HepG2 (cell line): ENCODE results near the gene MGARP. TPM values are rescaled to one million over a fixed set of nuclear protein-coding genes. Genes with fewer than 3 reads are reported as not detected.

ENCODE experiments used
- FOXC1 ChIP-seq: sonication (generic); formaldehyde crosslinking; IDR thresholded peaks from 2 replicates; pipeline ENCODE4 v1.8.0; 2022; ENCODE audit warnings: mild to moderate bottlenecking, missing genetic modification reagents, borderline replicate concordance
- ISL2 ChIP-seq: sonication (generic); formaldehyde crosslinking; IDR thresholded peaks from 2 replicates; pipeline ENCODE4 v1.5.0; 2020; ENCODE audit warnings: missing genetic modification reagents
- MED13 ChIP-seq: sonication (generic); formaldehyde crosslinking; IDR thresholded peaks from 2 replicates; pipeline ENCODE4 v1.5.0; 2020; ENCODE audit warnings: missing genetic modification reagents
- MEIS2 ChIP-seq: sonication (generic); formaldehyde crosslinking; IDR thresholded peaks from 2 replicates; pipeline ENCODE4 v1.9.0; 2021; ENCODE audit warnings: mild to moderate bottlenecking, missing genetic modification reagents
- NFYB ChIP-seq: sonication (generic); formaldehyde crosslinking; IDR thresholded peaks from 2 replicates; pipeline ENCODE4 v1.4.0; 2020; ENCODE audit warnings: missing genetic modification reagents
- RFX5 ChIP-seq: IDR thresholded peaks from 2 replicates; pipeline ENCODE4 v1.6.1; 2011; ENCODE audit warnings: low read depth, low read length, improper control_type of control experiment
- SKI ChIP-seq: fragments of 450-650 bp; IDR thresholded peaks from one replicate; pipeline ENCODE4 v1.6.1; 2018; ENCODE audit warnings: mild to moderate bottlenecking; ENCODE audit not compliant: partially characterized antibody
- SMC3 ChIP-seq: IDR thresholded peaks from 2 replicates; pipeline ENCODE4 v1.6.1; 2011; ENCODE audit warnings: low read length, improper control_type of control experiment
- TSC22D2 ChIP-seq: sonication (generic); formaldehyde crosslinking; IDR thresholded peaks from 2 replicates; pipeline ENCODE4 v1.5.1; 2020; ENCODE audit warnings: missing genetic modification reagents, mild to moderate bottlenecking, borderline replicate concordance
- XRCC5 ChIP-seq: fragments of 200-400 bp; formaldehyde crosslinking; optimal IDR thresholded peaks from 2 replicates; pipeline ENCODE3; 2017; ENCODE audit warnings: mild to moderate bottlenecking, low read length
- ZBTB42 ChIP-seq: sonication (generic); formaldehyde crosslinking; IDR thresholded peaks from 2 replicates; pipeline ENCODE4 v1.5.0; 2020; ENCODE audit warnings: mild to moderate bottlenecking, missing genetic modification reagents
- ZIK1 ChIP-seq: sonication (generic); formaldehyde crosslinking; IDR thresholded peaks from 2 replicates; pipeline ENCODE4 v1.5.0; 2020; ENCODE audit warnings: mild to moderate bottlenecking, low read depth, missing genetic modification reagents, borderline replicate concordance
- ZNF33B ChIP-seq: sonication (generic); formaldehyde crosslinking; IDR thresholded peaks from 2 replicates; pipeline ENCODE4 v1.5.1; 2020; ENCODE audit warnings: mild to moderate bottlenecking, missing genetic modification reagents
- ZNF891 ChIP-seq: sonication (generic); formaldehyde crosslinking; IDR thresholded peaks from 2 replicates; pipeline ENCODE4 v1.5.0; 2020; ENCODE audit warnings: mild to moderate bottlenecking, missing genetic modification reagents
- polyA plus RNA-seq, 8 experiments: library from polyadenylated mRNA; depleted of rRNA in 3 of 8; stranded (reverse) in 7 of 8; unstranded in 1 of 8; fragments of >200 nt; fragmentation: Illumina TruSeq in 4 of 8; extraction: Trizol in 4 of 8; gene quantifications; 2 replicates each; pipeline versions ENCODE4 v1.2.1 to v1.2.3, GENCODE V29; 2011 to 2016; ENCODE audit warnings: low read depth in 4 of 8, missing spikeins in 1 of 8, mixed read lengths in 1 of 8; ENCODE audit not compliant: insufficient read depth in 1 of 8
- total RNA-seq, 5 experiments: library from RNA; depleted of rRNA; stranded (reverse); fragments of >200 nt; fragmentation: Illumina TruSeq; extraction: Trizol; gene quantifications; 2 replicates each; pipeline ENCODE4 v1.2.3, GENCODE V29; 2016; ENCODE audit warnings: low read depth in 1 of 5
- TF ChIP-seq, protein P1 (sequence below): sonication (generic); formaldehyde crosslinking; IDR thresholded peaks from 2 replicates; pipeline ENCODE4 v1.5.0; 2020; ENCODE audit warnings: mild to moderate bottlenecking, missing genetic modification reagents, moderate library complexity
- TF ChIP-seq, protein P2 (sequence below): sonication (generic); formaldehyde crosslinking; IDR thresholded peaks from 2 replicates; pipeline ENCODE4 v1.8.1; 2023; ENCODE audit warnings: mild to moderate bottlenecking, missing genetic modification reagents

MGARP gene
- total and polyA plus RNA-seq, 2 of the 13 experiments (the other 11 are each of a cell fraction or from before 2014, with no cell fraction given): 0.11 to 0.13 TPM

DNA sequence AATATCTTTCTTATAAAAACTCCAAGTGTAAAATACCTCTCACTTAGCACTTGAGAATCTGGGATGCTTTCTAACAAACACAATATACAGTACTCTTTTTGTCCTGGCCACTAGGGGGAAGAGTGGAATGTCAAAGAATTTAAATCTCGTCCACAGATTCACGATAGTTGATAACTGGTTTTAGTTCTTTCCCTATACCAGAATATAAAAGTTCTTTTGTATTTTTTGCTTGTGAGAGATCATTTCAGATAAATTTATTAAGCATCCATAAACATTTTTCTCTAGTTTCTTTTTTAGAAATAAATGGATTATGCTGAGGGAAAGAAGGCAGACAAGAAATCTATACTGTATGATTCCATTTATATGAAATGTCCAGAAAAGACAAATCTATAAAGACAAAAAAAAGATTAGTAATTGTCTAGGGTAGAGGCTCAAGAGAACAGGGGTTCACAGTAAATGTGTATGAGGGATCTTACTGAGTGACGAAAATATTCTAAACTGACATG, 50.4 kb downstream of the MGARP start (continued):
- TF ChIP-seq RFX5 (no peak), SKI (no peak), FOXC1 (CRISPR knock-in tag) (no peak), TSC22D2 (no peak), ISL2 (CRISPR knock-in tag) (no peak), SMC3 (peak; percentile 65), MED13 (CRISPR knock-in tag) (no peak), ZNF891 (no peak), MEIS2 (CRISPR knock-in tag) (no peak), ZIK1 (CRISPR knock-in tag) (no peak), XRCC5 (no peak), NFYB (CRISPR knock-in tag) (no peak), ZBTB42 (CRISPR knock-in tag) (no peak), ZNF33B (CRISPR knock-in tag) (no peak)
- TF ChIP-seq, protein P1, sequence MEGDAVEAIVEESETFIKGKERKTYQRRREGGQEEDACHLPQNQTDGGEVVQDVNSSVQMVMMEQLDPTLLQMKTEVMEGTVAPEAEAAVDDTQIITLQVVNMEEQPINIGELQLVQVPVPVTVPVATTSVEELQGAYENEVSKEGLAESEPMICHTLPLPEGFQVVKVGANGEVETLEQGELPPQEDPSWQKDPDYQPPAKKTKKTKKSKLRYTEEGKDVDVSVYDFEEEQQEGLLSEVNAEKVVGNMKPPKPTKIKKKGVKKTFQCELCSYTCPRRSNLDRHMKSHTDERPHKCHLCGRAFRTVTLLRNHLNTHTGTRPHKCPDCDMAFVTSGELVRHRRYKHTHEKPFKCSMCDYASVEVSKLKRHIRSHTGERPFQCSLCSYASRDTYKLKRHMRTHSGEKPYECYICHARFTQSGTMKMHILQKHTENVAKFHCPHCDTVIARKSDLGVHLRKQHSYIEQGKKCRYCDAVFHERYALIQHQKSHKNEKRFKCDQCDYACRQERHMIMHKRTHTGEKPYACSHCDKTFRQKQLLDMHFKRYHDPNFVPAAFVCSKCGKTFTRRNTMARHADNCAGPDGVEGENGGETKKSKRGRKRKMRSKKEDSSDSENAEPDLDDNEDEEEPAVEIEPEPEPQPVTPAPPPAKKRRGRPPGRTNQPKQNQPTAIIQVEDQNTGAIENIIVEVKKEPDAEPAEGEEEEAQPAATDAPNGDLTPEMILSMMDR (CRISPR knock-in tag): peak; percentile 69
- TF ChIP-seq, protein P2, sequence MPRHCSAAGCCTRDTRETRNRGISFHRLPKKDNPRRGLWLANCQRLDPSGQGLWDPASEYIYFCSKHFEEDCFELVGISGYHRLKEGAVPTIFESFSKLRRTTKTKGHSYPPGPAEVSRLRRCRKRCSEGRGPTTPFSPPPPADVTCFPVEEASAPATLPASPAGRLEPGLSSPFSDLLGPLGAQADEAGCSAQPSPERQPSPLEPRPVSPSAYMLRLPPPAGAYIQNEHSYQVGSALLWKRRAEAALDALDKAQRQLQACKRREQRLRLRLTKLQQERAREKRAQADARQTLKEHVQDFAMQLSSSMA: no peak
- TF ChIP-seq, all 625 proteins: peak for 5
